Measurements from ENCODE around the gene GRM1. TPM values are rescaled to one million over a fixed set of nuclear protein-coding genes. Genes with fewer than 3 reads are reported as not detected.

The GRM1 gene
- total and polyA plus RNA-seq, 2 donors (not counting 1 experiment from before 2014, with no cell fraction given) = 0.17 TPM; not detected in 1

GRCh38 chr6:146211646-146212045, 182.8 kb downstream of the GRM1 start:
- Histone ChIP-seq H2AFZ (ENCODE audit: low read length) (no peak overlapping the region), H3K27ac (ENCODE audit: insufficient read depth, low read length) (no peak overlapping the region), H3K36me3 (ENCODE audit: control insufficient read depth, insufficient read depth, low read length) (no peaks in the 10 kb centered on the region), H3K27me3 (ENCODE audit: control insufficient read depth, insufficient read depth, low read length) (no peaks in the 10 kb centered on the region), H3K9me3 (ENCODE audit: control insufficient read depth, insufficient read depth, low read depth, low read length) (no peaks in the 10 kb centered on the region), H3K4me2 (ENCODE audit: extremely low read depth, insufficient read depth, low read length) (no peak overlapping the region), H3K4me1 (ENCODE audit: control insufficient read depth, extremely low read depth, insufficient read depth, low read length) (no peaks in the 10 kb centered on the region), H3K79me2 (ENCODE audit: control insufficient read depth, insufficient read depth, low read length) (no peaks in the 10 kb centered on the region), H4K20me1 (ENCODE audit: control insufficient read depth, extremely low read depth, insufficient read depth, low read length) (no peaks in the 10 kb centered on the region), H3K4me3 (replicated peaks in 1 of 4; ENCODE audit: control extremely low read depth in 1 of 4, insufficient read depth in 1 of 4, low read depth in 3 of 4, low read length in 4 of 4) (no peak overlapping the region), H3K9ac (ENCODE audit: insufficient read depth, low read length) (no peak overlapping the region)
- no peak for TF ChIP-seq EZH2 (IDR thresholded peaks at IDR 0.05; ENCODE audit: low read length, missing control alignments)
- TF ChIP-seq, protein P1, sequence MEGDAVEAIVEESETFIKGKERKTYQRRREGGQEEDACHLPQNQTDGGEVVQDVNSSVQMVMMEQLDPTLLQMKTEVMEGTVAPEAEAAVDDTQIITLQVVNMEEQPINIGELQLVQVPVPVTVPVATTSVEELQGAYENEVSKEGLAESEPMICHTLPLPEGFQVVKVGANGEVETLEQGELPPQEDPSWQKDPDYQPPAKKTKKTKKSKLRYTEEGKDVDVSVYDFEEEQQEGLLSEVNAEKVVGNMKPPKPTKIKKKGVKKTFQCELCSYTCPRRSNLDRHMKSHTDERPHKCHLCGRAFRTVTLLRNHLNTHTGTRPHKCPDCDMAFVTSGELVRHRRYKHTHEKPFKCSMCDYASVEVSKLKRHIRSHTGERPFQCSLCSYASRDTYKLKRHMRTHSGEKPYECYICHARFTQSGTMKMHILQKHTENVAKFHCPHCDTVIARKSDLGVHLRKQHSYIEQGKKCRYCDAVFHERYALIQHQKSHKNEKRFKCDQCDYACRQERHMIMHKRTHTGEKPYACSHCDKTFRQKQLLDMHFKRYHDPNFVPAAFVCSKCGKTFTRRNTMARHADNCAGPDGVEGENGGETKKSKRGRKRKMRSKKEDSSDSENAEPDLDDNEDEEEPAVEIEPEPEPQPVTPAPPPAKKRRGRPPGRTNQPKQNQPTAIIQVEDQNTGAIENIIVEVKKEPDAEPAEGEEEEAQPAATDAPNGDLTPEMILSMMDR (conservative IDR thresholded peaks at IDR 0.05 in 1 of 2, IDR thresholded peaks at IDR 0.05 in 1 of 2; ENCODE audit: low read depth in 1 of 2, low read length in 2 of 2) = no peak
- DNase-seq (ENCODE audit: low read depth in 2 of 2) = no peak

GRCh38 chr6:146212781-146213180, 183.9 kb downstream of the GRM1 start:
- H4K20me1 ChIP-seq (ENCODE audit: control insufficient read depth, extremely low read depth, insufficient read depth, low read length) = no peaks in the 10 kb centered on the region
- no peaks in the 10 kb centered on the region for H3K79me2 ChIP-seq (ENCODE audit: control insufficient read depth, insufficient read depth, low read length)
- TF ChIP-seq, protein P1 (conservative IDR thresholded peaks at IDR 0.05 in 1 of 2, IDR thresholded peaks at IDR 0.05 in 1 of 2; ENCODE audit: low read depth in 1 of 2, low read length in 2 of 2) = no peak
- no peak for TF ChIP-seq EZH2 (IDR thresholded peaks at IDR 0.05; ENCODE audit: low read length, missing control alignments)
- no peaks in the 10 kb centered on the region for H3K4me1 ChIP-seq (ENCODE audit: control insufficient read depth, extremely low read depth, insufficient read depth, low read length)
- H3K9ac ChIP-seq (ENCODE audit: insufficient read depth, low read length) = no peak overlapping the region
- no peaks in the 10 kb centered on the region for H3K27me3 ChIP-seq (ENCODE audit: control insufficient read depth, insufficient read depth, low read length)
- no peak overlapping the region for H3K4me2 ChIP-seq (ENCODE audit: extremely low read depth, insufficient read depth, low read length)
- no peaks in the 10 kb centered on the region for H3K36me3 ChIP-seq (ENCODE audit: control insufficient read depth, insufficient read depth, low read length)
- no peak overlapping the region for H3K4me3 ChIP-seq (replicated peaks in 1 of 4; ENCODE audit: control extremely low read depth in 1 of 4, insufficient read depth in 1 of 4, low read depth in 3 of 4, low read length in 4 of 4)
- H2AFZ ChIP-seq (ENCODE audit: low read length) = no peak overlapping the region
- DNase-seq (ENCODE audit: low read depth in 2 of 2) = no peak
- H3K9me3 ChIP-seq (ENCODE audit: control insufficient read depth, insufficient read depth, low read depth, low read length) = no peaks in the 10 kb centered on the region
- no peak overlapping the region for H3K27ac ChIP-seq (ENCODE audit: insufficient read depth, low read length)

- Histone ChIP-seq H3K9ac (ENCODE audit: insufficient read depth, low read length) (no peak overlapping the region), H2AFZ (ENCODE audit: low read length) (no peak overlapping the region), H3K36me3 (ENCODE audit: control insufficient read depth, insufficient read depth, low read length) (no peaks in the 10 kb centered on the region), H3K4me1 (ENCODE audit: control insufficient read depth, extremely low read depth, insufficient read depth, low read length) (no peaks in the 10 kb centered on the region), H3K9me3 (ENCODE audit: control insufficient read depth, insufficient read depth, low read depth, low read length) (no peaks in the 10 kb centered on the region), H3K27me3 (ENCODE audit: control insufficient read depth, insufficient read depth, low read length) (no peaks in the 10 kb centered on the region), H3K4me2 (ENCODE audit: extremely low read depth, insufficient read depth, low read length) (no peak overlapping the region), H4K20me1 (ENCODE audit: control insufficient read depth, extremely low read depth, insufficient read depth, low read length) (no peaks in the 10 kb centered on the region), H3K4me3 (replicated peaks in 1 of 4; ENCODE audit: control extremely low read depth in 1 of 4, insufficient read depth in 1 of 4, low read depth in 3 of 4, low read length in 4 of 4) (no peak overlapping the region), H3K79me2 (ENCODE audit: control insufficient read depth, insufficient read depth, low read length) (no peaks in the 10 kb centered on the region), H3K27ac (ENCODE audit: insufficient read depth, low read length) (no peak overlapping the region)
- no peak for DNase-seq (ENCODE audit: low read depth in 2 of 2)
- no peak for TF ChIP-seq EZH2 (IDR thresholded peaks at IDR 0.05; ENCODE audit: low read length, missing control alignments)
- TF ChIP-seq, protein P1 (conservative IDR thresholded peaks at IDR 0.05 in 1 of 2, IDR thresholded peaks at IDR 0.05 in 1 of 2; ENCODE audit: low read depth in 1 of 2, low read length in 2 of 2) = no peak
These were observed 190.2 kb downstream of the GRM1 start for GRCh38 chr6:146219101-146219500.
